Measurements from ENCODE around the gene LITAFD.
"Not testable (repeated sequence)": the region's sequence is repeated elsewhere in the genome, so short reads cannot be mapped to it uniquely, and the experiment has no call there.

The LITAFD gene

GRCh38 chr16:8914098-8914497, 31.9 kb downstream of the LITAFD start:
- no peak for DNase-seq (ENCODE audit: low read depth, low spot score)
- H3K9ac ChIP-seq (ENCODE audit: insufficient read length), result no peak overlapping the region
- peaks cover 75% of the 10 kb centered on the region for H3K36me3 ChIP-seq (ENCODE audit: insufficient read depth, low read length)
- no peaks in the 10 kb centered on the region for H3K9me3 ChIP-seq (ENCODE audit: low read depth, low read length)
- no peak overlapping the region for H3K4me3 ChIP-seq
- TF ChIP-seq EZH2 (IDR thresholded peaks at IDR 0.05) (no peak), POLR2AphosphoS5 (IDR thresholded peaks at IDR 0.05; ENCODE audit: borderline replicate concordance, low read depth, low read length) (no peak), FOXP2 (optimal IDR thresholded peaks at IDR 0.05; ENCODE audit: control extremely low read depth, extremely low read length, insufficient read depth) (no peak)
- no peak overlapping the region for H3K27ac ChIP-seq

- no peak overlapping the region for H3K9ac ChIP-seq (ENCODE audit: insufficient read length)
- DNase-seq (ENCODE audit: low read depth, low spot score), result no peak
- H3K4me3 ChIP-seq, result no peak overlapping the region
- H3K36me3 ChIP-seq (ENCODE audit: insufficient read depth, low read length), result peaks cover 79% of the 10 kb centered on the region
- H3K27ac ChIP-seq, result no peak overlapping the region
- TF ChIP-seq FOXP2 (optimal IDR thresholded peaks at IDR 0.05; ENCODE audit: control extremely low read depth, extremely low read length, insufficient read depth), result no peak
- TF ChIP-seq EZH2 (IDR thresholded peaks at IDR 0.05), result no peak
- no peak for TF ChIP-seq POLR2AphosphoS5 (IDR thresholded peaks at IDR 0.05; ENCODE audit: borderline replicate concordance, low read depth, low read length)
- no peaks in the 10 kb centered on the region for H3K9me3 ChIP-seq (ENCODE audit: low read depth, low read length)
Measured at GRCh38 chr16:8915722-8916301, 33.7 kb downstream of the LITAFD start.

- H3K9me3 ChIP-seq (ENCODE audit: low read depth, low read length), result no peaks in the 10 kb centered on the region
- TF ChIP-seq POLR2AphosphoS5 (IDR thresholded peaks at IDR 0.05; ENCODE audit: borderline replicate concordance, low read depth, low read length) (no peak), FOXP2 (optimal IDR thresholded peaks at IDR 0.05; ENCODE audit: control extremely low read depth, extremely low read length, insufficient read depth) (no peak), EZH2 (IDR thresholded peaks at IDR 0.05) (no peak)
- H3K27ac ChIP-seq, result no peak overlapping the region; the same call in 1 of the 2 replicates
- peaks cover 79% of the 10 kb centered on the region for H3K36me3 ChIP-seq (ENCODE audit: insufficient read depth, low read length)
- DNase-seq (ENCODE audit: low read depth, low spot score), result no peak
- no peak overlapping the region for H3K4me3 ChIP-seq
- H3K9ac ChIP-seq (ENCODE audit: insufficient read length), result no peak overlapping the region
Measured at GRCh38 chr16:8916541-8917225, 34.5 kb downstream of the LITAFD start.

DNA sequence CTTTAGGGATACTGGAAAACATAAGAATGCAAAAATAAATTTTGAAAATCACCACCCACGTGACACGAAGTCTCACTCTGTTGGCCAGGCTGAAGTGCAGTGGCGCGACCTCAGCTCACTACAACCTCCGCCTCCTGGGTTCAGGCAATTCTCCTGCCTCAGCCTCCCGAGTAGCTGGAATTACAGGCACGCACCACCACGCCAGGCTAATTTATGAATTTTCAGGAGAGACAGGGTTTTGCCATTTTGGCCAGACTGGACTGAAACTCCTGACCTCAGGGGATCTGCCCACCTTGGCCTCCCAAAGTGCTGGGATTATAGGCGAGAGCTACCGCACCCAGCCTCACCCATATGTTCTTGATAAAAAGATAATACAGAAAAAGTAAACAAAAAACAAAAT, 35.2 kb downstream of the LITAFD start:
- H3K36me3 ChIP-seq (ENCODE audit: insufficient read depth, low read length), result peaks cover 81% of the 10 kb centered on the region
- H3K27ac ChIP-seq; DNase-seq (ENCODE audit: low read depth, low spot score); H3K9ac ChIP-seq (ENCODE audit: insufficient read length); H3K4me3 ChIP-seq; H3K9me3 ChIP-seq (ENCODE audit: low read depth, low read length): not testable (repeated sequence)

GRCh38 chr16:8919089-8919933, 37.2 kb downstream of the LITAFD start:
- H3K27ac ChIP-seq, result no peak overlapping the region
- H3K4me3 ChIP-seq, result no peak overlapping the region
- no peak overlapping the region for H3K9ac ChIP-seq (ENCODE audit: insufficient read length)
- H3K9me3 ChIP-seq (ENCODE audit: low read depth, low read length), result no peaks in the 10 kb centered on the region
- DNase-seq (ENCODE audit: low read depth, low spot score), result no peak
- H3K36me3 ChIP-seq (ENCODE audit: insufficient read depth, low read length), result peaks cover 88% of the 10 kb centered on the region
- TF ChIP-seq POLR2AphosphoS5 (IDR thresholded peaks at IDR 0.05; ENCODE audit: borderline replicate concordance, low read depth, low read length) (no peak), EZH2 (IDR thresholded peaks at IDR 0.05) (no peak), FOXP2 (optimal IDR thresholded peaks at IDR 0.05; ENCODE audit: control extremely low read depth, extremely low read length, insufficient read depth) (no peak)

- Histone ChIP-seq H3K36me3 (ENCODE audit: insufficient read depth, low read length) (peaks cover 85% of the 10 kb centered on the region), H3K9ac (ENCODE audit: insufficient read length) (no peak overlapping the region), H3K4me3 (no peak overlapping the region), H3K27ac (no peak overlapping the region), H3K9me3 (ENCODE audit: low read depth, low read length) (no peaks in the 10 kb centered on the region)
- no peak for TF ChIP-seq EZH2 (IDR thresholded peaks at IDR 0.05)
- no peak for TF ChIP-seq FOXP2 (optimal IDR thresholded peaks at IDR 0.05; ENCODE audit: control extremely low read depth, extremely low read length, insufficient read depth)
- no peak for TF ChIP-seq POLR2AphosphoS5 (IDR thresholded peaks at IDR 0.05; ENCODE audit: borderline replicate concordance, low read depth, low read length)
- no peak for DNase-seq (ENCODE audit: low read depth, low spot score)
Measured at GRCh38 chr16:8919934-8920462, 37.8 kb downstream of the LITAFD start.

DNA sequence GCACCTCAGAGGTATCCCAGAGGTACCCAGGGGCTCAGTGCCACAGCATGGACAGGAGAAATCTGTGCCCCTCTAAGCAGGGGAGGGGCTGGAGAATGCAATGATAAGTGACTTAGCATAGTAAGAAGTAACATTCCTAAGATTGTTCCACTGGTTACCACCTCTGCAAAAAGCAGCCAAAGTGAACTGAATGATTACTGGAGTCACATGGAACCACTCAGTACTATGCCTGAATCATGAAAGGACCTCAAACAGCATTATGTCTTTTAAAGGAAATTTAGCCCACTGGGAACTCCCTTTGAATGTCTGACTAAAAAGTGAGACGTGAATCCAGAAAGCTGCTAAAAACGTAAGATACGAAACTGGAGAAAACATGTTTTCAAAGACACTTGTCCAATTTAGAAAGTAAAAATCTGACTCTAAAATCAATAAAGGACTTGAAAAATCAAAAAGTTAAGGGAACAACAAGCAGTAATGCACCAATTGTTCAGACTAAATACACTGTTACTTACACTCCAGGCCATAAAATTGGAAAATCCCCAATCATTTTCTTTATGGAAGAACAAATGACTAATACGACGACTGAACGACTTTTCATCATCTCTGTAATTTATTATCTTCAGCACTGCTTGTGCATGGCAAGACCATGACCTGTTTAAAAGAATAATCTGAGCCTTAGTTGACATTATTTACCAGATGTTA, 38.6 kb downstream of the LITAFD start:
- no peak for DNase-seq (ENCODE audit: low read depth, low spot score)
- Histone ChIP-seq H3K4me3 (no peak overlapping the region), H3K27ac (no peak overlapping the region), H3K9me3 (ENCODE audit: low read depth, low read length) (no peaks in the 10 kb centered on the region), H3K36me3 (ENCODE audit: insufficient read depth, low read length) (peaks cover 79% of the 10 kb centered on the region), H3K9ac (ENCODE audit: insufficient read length) (no peak overlapping the region)
- TF ChIP-seq FOXP2 (optimal IDR thresholded peaks at IDR 0.05; ENCODE audit: control extremely low read depth, extremely low read length, insufficient read depth), result no peak
- no peak for TF ChIP-seq EZH2 (IDR thresholded peaks at IDR 0.05)
- no peak for TF ChIP-seq POLR2AphosphoS5 (IDR thresholded peaks at IDR 0.05; ENCODE audit: borderline replicate concordance, low read depth, low read length)
